HG03520 (cell line): ENCODE results near the gene NSF.
"Not testable (repeated sequence)": the region's sequence is repeated elsewhere in the genome, so short reads cannot be mapped to it uniquely, and the experiment has no call there.

Experiments used
- ATAC-seq: cut with Tn5 transposase; IDR thresholded peaks from one replicate; pipeline ENCODE4 v1.9.1; 2021; ENCODE audit warnings: mild to moderate bottlenecking, moderate library complexity; ENCODE audit not compliant: unreplicated experiment

Gene NSF

GRCh38 chr17:46627452-46627851 is 37.0 kb downstream of the NSF start:
- not testable (repeated sequence) for ATAC-seq

- ATAC-seq: not testable (repeated sequence)
These were observed 38.4 kb downstream of the NSF start for GRCh38 chr17:46628753-46629436.

GRCh38 chr17:46632146-46632545 is 41.7 kb downstream of the NSF start:
- not testable (repeated sequence) for ATAC-seq

GRCh38 chr17:46634844-46635243 is 44.4 kb downstream of the NSF start:
- not testable (repeated sequence) for ATAC-seq

GRCh38 chr17:46641861-46642656 is 51.6 kb downstream of the NSF start:
- not testable (repeated sequence) for ATAC-seq

GRCh38 chr17:46647251-46647650 is 56.8 kb downstream of the NSF start:
- not testable (repeated sequence) for ATAC-seq

GRCh38 chr17:46647688-46648278 is 57.3 kb downstream of the NSF start:
- ATAC-seq: not testable (repeated sequence)

GRCh38 chr17:46649246-46649645 is 58.8 kb downstream of the NSF start:
- not testable (repeated sequence) for ATAC-seq

- not testable (repeated sequence) for ATAC-seq
These were observed 61.7 kb downstream of the NSF start for GRCh38 chr17:46652024-46652643.

- ATAC-seq: not testable (repeated sequence)
These were observed 67.8 kb downstream of the NSF start for GRCh38 chr17:46658235-46658634.

- not testable (repeated sequence) for ATAC-seq
These were observed 69.2 kb downstream of the NSF start for GRCh38 chr17:46659702-46660101.

- ATAC-seq: not testable (repeated sequence)
These were observed 72.7 kb downstream of the NSF start for GRCh38 chr17:46663123-46663522.

GRCh38 chr17:46663552-46663951 is 73.1 kb downstream of the NSF start:
- ATAC-seq: not testable (repeated sequence)

GRCh38 chr17:46665969-46666368 is 75.5 kb downstream of the NSF start:
- not testable (repeated sequence) for ATAC-seq

- ATAC-seq: not testable (repeated sequence)
These were observed 80.3 kb downstream of the NSF start for GRCh38 chr17:46670789-46671188.

- not testable (repeated sequence) for ATAC-seq
These were observed 82.3 kb downstream of the NSF start for GRCh38 chr17:46672777-46673176.

GRCh38 chr17:46677819-46678218 is 87.3 kb downstream of the NSF start:
- not testable (repeated sequence) for ATAC-seq

GRCh38 chr17:46683653-46684052 is 93.2 kb downstream of the NSF start:
- not testable (repeated sequence) for ATAC-seq

- not testable (repeated sequence) for ATAC-seq
These were observed 94.8 kb downstream of the NSF start for GRCh38 chr17:46685284-46685683.

GRCh38 chr17:46692196-46692595 is 101.7 kb downstream of the NSF start:
- not testable (repeated sequence) for ATAC-seq

- not testable (repeated sequence) for ATAC-seq
These were observed 102.8 kb downstream of the NSF start for GRCh38 chr17:46693283-46693682.
